Measurements from ENCODE around the gene VGLL1.
A peak's percentile ranks its signal among the peaks of the same experiment; 100 is the strongest.

The VGLL1 gene

GRCh38 chrX:136577552-136577951 lies 45.5 kb downstream of the VGLL1 start:
- no peak overlapping the region for H3K4me3 ChIP-seq (ENCODE audit: control insufficient read depth, low read depth, low read length)
- peak; percentile 49 for DNase-seq (ENCODE audit: low read depth)
- TF ChIP-seq CTCF (conservative IDR thresholded peaks at IDR 0.05; ENCODE audit: control insufficient read depth, insufficient read depth, low read depth, low read length): peak; percentile 77

- TF ChIP-seq CTCF (conservative IDR thresholded peaks at IDR 0.05; ENCODE audit: control insufficient read depth, insufficient read depth, low read depth, low read length): no peak
- DNase-seq (ENCODE audit: low read depth): no peak
- H3K4me3 ChIP-seq (ENCODE audit: control insufficient read depth, low read depth, low read length): no peak overlapping the region
These were observed 48.3 kb downstream of the VGLL1 start for GRCh38 chrX:136580316-136580715.

DNA sequence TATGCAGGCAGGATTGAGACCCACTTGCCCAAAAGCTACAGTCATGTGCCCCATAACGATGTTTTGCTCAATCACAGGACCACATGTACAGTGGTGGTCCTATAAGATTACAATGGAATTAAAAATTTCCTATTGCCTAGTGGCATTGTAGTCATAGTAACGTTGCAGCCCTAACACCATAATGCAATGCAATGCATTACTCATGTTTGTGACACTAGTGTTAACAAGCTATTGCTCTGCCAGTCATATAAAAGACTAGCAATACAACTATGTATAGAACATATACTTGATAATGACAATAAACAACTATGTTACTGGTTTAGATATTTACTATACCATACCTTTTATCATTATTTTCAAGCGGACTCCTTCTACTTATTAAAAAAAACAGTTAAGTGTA lies 50.6 kb downstream of the VGLL1 start:
- no peak for DNase-seq (ENCODE audit: low read depth)
- H3K4me3 ChIP-seq (ENCODE audit: control insufficient read depth, low read depth, low read length): no peak overlapping the region
- no peak for TF ChIP-seq CTCF (conservative IDR thresholded peaks at IDR 0.05; ENCODE audit: control insufficient read depth, insufficient read depth, low read depth, low read length)

- H3K4me3 ChIP-seq (ENCODE audit: control insufficient read depth, low read depth, low read length): no peak overlapping the region
- no peak for DNase-seq (ENCODE audit: low read depth)
- no peak for TF ChIP-seq CTCF (conservative IDR thresholded peaks at IDR 0.05; ENCODE audit: control insufficient read depth, insufficient read depth, low read depth, low read length)
These were observed 52.5 kb downstream of the VGLL1 start for GRCh38 chrX:136584545-136584944.

DNA sequence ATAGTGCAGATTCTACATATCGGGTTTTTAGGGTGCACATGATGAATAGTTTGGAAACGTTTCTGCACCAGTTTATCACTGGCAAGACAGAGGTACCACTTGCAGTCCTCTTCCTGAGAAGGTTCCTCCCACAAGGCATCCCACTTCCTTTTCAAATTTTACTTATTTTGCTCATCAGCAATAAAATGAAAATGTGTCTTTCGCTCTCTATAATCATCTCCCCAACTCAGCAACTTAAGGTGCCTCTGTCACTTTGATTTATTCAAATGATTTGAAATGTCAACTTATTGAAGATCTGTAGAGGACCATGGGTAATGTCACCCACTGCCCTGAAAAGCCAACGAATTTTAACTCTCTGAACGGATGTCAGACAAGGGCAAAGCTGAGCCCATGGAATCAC lies 53.2 kb downstream of the VGLL1 start:
- no peak for DNase-seq (ENCODE audit: low read depth)
- TF ChIP-seq CTCF (conservative IDR thresholded peaks at IDR 0.05; ENCODE audit: control insufficient read depth, insufficient read depth, low read depth, low read length): no peak
- H3K4me3 ChIP-seq (ENCODE audit: control insufficient read depth, low read depth, low read length): no peak overlapping the region

DNA sequence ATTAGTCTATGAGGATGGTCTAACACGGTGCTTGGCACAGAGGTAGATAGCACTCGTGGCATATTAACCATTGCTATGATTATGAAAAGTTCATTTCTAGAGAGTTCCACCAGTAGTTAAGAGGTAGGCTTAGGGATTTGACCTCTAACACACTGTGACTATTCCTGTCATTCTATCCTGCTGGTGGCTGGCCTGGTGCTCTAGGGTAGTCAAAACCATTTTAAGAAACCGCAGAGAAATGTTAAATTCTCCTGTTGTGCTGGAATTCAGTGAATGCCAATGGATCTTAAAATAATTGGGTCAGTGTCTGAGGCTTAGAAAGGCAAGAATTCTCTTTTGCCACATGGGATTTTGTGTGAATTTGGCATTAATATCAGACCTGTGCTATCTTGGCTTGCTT lies 53.9 kb downstream of the VGLL1 start:
- TF ChIP-seq CTCF (conservative IDR thresholded peaks at IDR 0.05; ENCODE audit: control insufficient read depth, insufficient read depth, low read depth, low read length): no peak
- no peak overlapping the region for H3K4me3 ChIP-seq (ENCODE audit: control insufficient read depth, low read depth, low read length)

GRCh38 chrX:136586386-136586785 lies 54.4 kb downstream of the VGLL1 start:
- TF ChIP-seq CTCF (conservative IDR thresholded peaks at IDR 0.05; ENCODE audit: control insufficient read depth, insufficient read depth, low read depth, low read length): no peak
- peak; percentile 3 for DNase-seq (ENCODE audit: low read depth)
- no peak overlapping the region for H3K4me3 ChIP-seq (ENCODE audit: control insufficient read depth, low read depth, low read length)

More for the DNA sequence above, 53.9 kb downstream of the VGLL1 start:
- DNase-seq (ENCODE audit: low read depth): no peak

Data from fibroblast of mammary gland (primary cell).